Suprapubic skin (tissue), 4 donors: ENCODE data around the gene KHSRP. TPM values are rescaled to one million over a fixed set of nuclear protein-coding genes. Genes with fewer than 3 reads are reported as not detected.

ENCODE experiments used
- DNase-seq, 2 donors: peaks; one replicate each; pipeline ENCODE4 v3.0.0-alpha.2; 2019; ENCODE audit warnings: low spot score in 2 of 2
- H3K27ac ChIP-seq: fragments of 200-600 bp; sonication (generic); one replicate; pipeline ENCODE4 v1.5.1; 2019
- H3K27me3 ChIP-seq: fragments of 200-600 bp; sonication (generic); one replicate; pipeline ENCODE4 v1.5.1; 2019
- H3K36me3 ChIP-seq: fragments of 200-600 bp; sonication (generic); one replicate; pipeline ENCODE4 v1.5.1; 2019
- H3K4me1 ChIP-seq: fragments of 200-600 bp; sonication (generic); one replicate; pipeline ENCODE4 v1.5.1; 2019
- H3K4me3 ChIP-seq: fragments of 200-600 bp; sonication (generic); one replicate; pipeline ENCODE4 v1.5.1; 2019; ENCODE audit warnings: mild to moderate bottlenecking
- H3K9me3 ChIP-seq: fragments of 200-600 bp; sonication (generic); one replicate; pipeline ENCODE4 v1.5.1; 2019
- EP300 ChIP-seq: sonication (generic); formaldehyde crosslinking; IDR thresholded peaks from one replicate; pipeline ENCODE4 v1.6.1; 2017; ENCODE audit warnings: antibody characterized with exemption
- POLR2A ChIP-seq, 2 donors: fragments of 450-650 bp; IDR thresholded peaks; one replicate each; pipeline ENCODE4 v1.6.1; 2017; ENCODE audit warnings: antibody characterized with exemption in 2 of 2, mild to moderate bottlenecking in 2 of 2, moderate library complexity in 2 of 2
- POLR2AphosphoS5 ChIP-seq, 3 donors: sonication (generic); formaldehyde crosslinking; IDR thresholded peaks; one replicate each; pipeline ENCODE4 v1.6.1; 2017; ENCODE audit warnings: antibody characterized with exemption in 3 of 3
- WGBS: methylation state at CpG from one replicate; pipeline ENCODE4 v1.1.5; 2018; 5-methylcytosine and 5-hydroxymethylcytosine counted together
- total RNA-seq, 4 donors: library from RNA; depleted of rRNA; stranded (reverse); fragments of >200 nt; gene quantifications; one replicate each; pipeline ENCODE4 v1.1.0, GENCODE V29; 2016
- TF ChIP-seq, protein P1 (sequence below), 2 donors: fragments of 200-600 bp in 1 of 2; fragments of 450-650 bp in 1 of 2; sonication (generic) in 1 of 2; IDR thresholded peaks; one replicate each; pipeline ENCODE4 v1.5.1; 2016 to 2019; ENCODE audit warnings: antibody characterized with exemption in 2 of 2, mild to moderate bottlenecking in 1 of 2, moderate library complexity in 1 of 2

Gene KHSRP
- total RNA-seq, 4 donors from 2014 or later, result 127 to 160 (median 139) TPM

DNA sequence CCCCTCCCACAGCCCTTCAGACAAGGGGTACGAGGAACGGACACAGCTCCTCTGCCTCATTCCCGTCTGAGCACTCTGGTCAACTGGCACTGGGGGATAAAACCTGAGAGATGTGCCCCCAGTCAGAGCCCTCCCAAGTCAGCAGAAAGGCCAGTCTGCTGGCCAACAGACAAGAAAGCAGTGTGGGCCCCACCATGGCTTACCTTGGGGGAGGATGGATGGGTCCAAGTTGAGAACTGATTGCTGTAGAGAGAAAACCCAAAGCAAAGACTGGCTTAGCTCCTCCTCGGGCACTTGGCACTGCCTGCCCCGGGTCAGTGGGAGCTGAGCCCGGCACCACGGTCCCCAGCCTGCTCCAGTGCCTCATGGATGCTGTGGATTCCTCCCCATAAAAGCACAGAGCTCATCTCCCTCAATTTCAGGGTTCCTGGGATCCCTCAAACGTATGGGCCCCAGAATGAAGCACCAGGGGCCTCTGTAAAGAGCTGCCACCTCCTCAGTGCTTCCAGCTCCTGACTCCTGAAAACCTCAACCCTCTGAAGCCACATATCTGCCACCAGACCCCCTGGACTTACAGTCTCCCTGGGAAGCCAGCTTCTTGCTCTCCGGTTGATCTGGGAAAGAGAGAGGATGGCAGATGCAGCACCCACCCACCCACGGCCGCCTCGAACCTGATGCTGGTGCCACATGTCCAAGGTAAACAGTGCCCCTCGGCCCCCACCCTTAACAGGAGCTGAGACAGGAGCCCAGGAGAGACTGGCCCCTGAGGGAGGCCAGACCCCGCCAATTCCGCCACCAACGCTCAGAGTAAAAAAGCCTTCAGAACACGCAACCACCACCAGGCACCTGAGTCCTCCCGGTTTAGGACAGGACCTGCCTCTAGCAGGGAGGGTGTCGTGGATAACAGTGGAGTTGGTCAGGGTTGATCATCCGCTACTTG lies 3.3 kb downstream of the KHSRP start:
- Histone ChIP-seq H3K4me3 (no peak overlapping the region), H3K4me1 (peaks cover 35% of the 10 kb centered on the region), H3K36me3 (peaks cover 58% of the 10 kb centered on the region), H3K27ac (no peak overlapping the region), H3K27me3 (no peaks in the 10 kb centered on the region), H3K9me3 (no peaks in the 10 kb centered on the region)
- WGBS, result 71% methylated on average over 5 of the region's 20 CpGs
- no peak for DNase-seq
- TF ChIP-seq POLR2AphosphoS5 (IDR thresholded peaks at IDR 0.05), result no peak
- no peak for TF ChIP-seq POLR2A (IDR thresholded peaks at IDR 0.05)
- TF ChIP-seq, protein P1, sequence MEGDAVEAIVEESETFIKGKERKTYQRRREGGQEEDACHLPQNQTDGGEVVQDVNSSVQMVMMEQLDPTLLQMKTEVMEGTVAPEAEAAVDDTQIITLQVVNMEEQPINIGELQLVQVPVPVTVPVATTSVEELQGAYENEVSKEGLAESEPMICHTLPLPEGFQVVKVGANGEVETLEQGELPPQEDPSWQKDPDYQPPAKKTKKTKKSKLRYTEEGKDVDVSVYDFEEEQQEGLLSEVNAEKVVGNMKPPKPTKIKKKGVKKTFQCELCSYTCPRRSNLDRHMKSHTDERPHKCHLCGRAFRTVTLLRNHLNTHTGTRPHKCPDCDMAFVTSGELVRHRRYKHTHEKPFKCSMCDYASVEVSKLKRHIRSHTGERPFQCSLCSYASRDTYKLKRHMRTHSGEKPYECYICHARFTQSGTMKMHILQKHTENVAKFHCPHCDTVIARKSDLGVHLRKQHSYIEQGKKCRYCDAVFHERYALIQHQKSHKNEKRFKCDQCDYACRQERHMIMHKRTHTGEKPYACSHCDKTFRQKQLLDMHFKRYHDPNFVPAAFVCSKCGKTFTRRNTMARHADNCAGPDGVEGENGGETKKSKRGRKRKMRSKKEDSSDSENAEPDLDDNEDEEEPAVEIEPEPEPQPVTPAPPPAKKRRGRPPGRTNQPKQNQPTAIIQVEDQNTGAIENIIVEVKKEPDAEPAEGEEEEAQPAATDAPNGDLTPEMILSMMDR (IDR thresholded peaks at IDR 0.05), result no peak
- no peak for TF ChIP-seq EP300

DNA sequence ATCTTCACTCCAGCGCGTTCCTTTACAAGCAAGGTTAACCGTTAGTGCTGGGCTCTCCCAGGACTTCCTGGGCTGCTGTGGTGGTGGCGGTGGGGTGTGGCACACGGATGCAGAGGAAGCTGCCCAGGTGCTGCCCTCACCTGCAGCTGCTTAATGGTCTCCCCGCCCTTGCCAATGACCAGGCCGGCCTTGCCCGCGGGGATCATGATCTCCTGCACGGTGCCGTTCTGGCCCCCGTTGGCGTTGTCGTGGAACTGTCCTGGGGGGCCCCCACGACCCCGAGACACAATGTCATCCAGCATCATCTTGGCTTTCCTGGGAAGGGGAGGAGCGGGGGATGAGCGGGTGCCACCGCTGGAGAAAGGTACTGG lies 6.1 kb downstream of the KHSRP start:
- H3K36me3 ChIP-seq, result peaks cover 82% of the 10 kb centered on the region
- no peaks in the 10 kb centered on the region for H3K27me3 ChIP-seq
- peaks cover 26% of the 10 kb centered on the region for H3K4me1 ChIP-seq
- TF ChIP-seq POLR2AphosphoS5 (IDR thresholded peaks at IDR 0.05), result no peak
- no peak for TF ChIP-seq EP300
- TF ChIP-seq POLR2A (IDR thresholded peaks at IDR 0.05), result no peak
- TF ChIP-seq, protein P1 (IDR thresholded peaks at IDR 0.05), result no peak
- WGBS, result 94% methylated on average over 19 of the region's 19 CpGs
- DNase-seq, result no peak
- H3K9me3 ChIP-seq, result no peaks in the 10 kb centered on the region
- no peak overlapping the region for H3K4me3 ChIP-seq
- H3K27ac ChIP-seq, result no peak overlapping the region

DNA sequence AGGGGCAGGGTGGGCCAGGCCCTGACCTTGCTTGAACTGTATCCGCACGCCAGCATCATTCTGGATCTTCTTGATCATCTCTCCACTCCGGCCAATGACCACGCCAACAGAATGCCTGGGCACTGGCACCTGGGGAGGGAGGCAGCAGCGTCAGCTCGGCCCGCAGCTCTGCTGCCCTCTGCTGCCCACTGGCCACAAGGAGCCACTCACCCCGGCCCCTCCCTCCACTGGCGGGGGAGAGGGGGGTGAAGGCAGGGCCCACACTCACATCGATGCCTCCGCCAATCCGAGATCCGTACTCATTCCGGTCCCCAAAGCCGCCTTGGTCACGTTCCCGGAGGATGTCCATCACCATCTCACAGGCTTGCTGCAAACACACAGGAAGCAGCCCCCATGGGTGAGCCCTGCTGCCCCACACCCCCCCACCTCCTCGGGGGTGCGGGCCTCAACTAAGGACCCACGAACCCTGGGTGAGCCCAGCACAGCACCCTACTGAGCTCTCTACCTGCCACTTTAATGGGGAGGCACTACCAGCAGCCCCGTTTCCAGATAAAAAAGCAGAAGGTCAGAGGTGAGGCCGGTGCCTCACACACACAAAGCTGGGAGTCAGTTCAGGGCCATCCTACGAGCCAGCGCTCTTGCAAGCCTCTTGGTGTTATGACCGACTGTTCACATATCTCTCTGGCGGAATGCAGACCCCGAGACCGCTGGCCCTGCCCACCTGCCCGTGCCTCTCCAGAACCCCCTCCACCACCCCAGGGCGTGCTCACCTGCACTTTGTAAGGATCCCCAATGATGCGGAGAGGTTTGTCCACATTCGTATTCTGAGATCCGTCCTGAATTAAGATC lies 6.7 kb downstream of the KHSRP start:
- H3K9me3 ChIP-seq, result no peaks in the 10 kb centered on the region
- no peak overlapping the region for H3K4me3 ChIP-seq
- 90% methylated on average over 14 of the region's 33 CpGs for WGBS
- peaks cover 25% of the 10 kb centered on the region for H3K4me1 ChIP-seq
- H3K36me3 ChIP-seq, result peaks cover 82% of the 10 kb centered on the region
- H3K27me3 ChIP-seq, result no peaks in the 10 kb centered on the region
- TF ChIP-seq, protein P1 (IDR thresholded peaks at IDR 0.05), result no peak
- TF ChIP-seq POLR2A (IDR thresholded peaks at IDR 0.05), result no peak
- no peak for TF ChIP-seq POLR2AphosphoS5 (IDR thresholded peaks at IDR 0.05)
- TF ChIP-seq EP300, result no peak
- no peak for DNase-seq
- no peak overlapping the region for H3K27ac ChIP-seq

GRCh38 chr19:6416658-6417405 lies 7.8 kb downstream of the KHSRP start:
- 91% methylated on average over 19 of the region's 29 CpGs for WGBS
- no peaks in the 10 kb centered on the region for H3K9me3 ChIP-seq
- peaks cover 79% of the 10 kb centered on the region for H3K36me3 ChIP-seq
- TF ChIP-seq EP300, result no peak
- TF ChIP-seq POLR2AphosphoS5 (IDR thresholded peaks at IDR 0.05), result no peak
- TF ChIP-seq, protein P1 (IDR thresholded peaks at IDR 0.05), result no peak
- TF ChIP-seq POLR2A (IDR thresholded peaks at IDR 0.05), result no peak
- no peak for DNase-seq
- H3K4me1 ChIP-seq, result peaks cover 15% of the 10 kb centered on the region
- H3K27me3 ChIP-seq, result no peaks in the 10 kb centered on the region
- H3K27ac ChIP-seq, result no peak overlapping the region
- H3K4me3 ChIP-seq, result no peak overlapping the region
